HCEC 1CT (cell line): Measurements from ENCODE around the gene RXYLT1.
"Not testable (repeated sequence)": the region's sequence is repeated elsewhere in the genome, so short reads cannot be mapped to it uniquely, and the experiment has no call there.

ENCODE experiments used
- DNase-seq: peaks from one replicate; pipeline ENCODE4 v3.0.0-alpha.2; 2017

The RXYLT1 gene

GRCh38 chr12:63805704-63806672 is 26.3 kb downstream of the RXYLT1 start:
- no peak for DNase-seq

DNA sequence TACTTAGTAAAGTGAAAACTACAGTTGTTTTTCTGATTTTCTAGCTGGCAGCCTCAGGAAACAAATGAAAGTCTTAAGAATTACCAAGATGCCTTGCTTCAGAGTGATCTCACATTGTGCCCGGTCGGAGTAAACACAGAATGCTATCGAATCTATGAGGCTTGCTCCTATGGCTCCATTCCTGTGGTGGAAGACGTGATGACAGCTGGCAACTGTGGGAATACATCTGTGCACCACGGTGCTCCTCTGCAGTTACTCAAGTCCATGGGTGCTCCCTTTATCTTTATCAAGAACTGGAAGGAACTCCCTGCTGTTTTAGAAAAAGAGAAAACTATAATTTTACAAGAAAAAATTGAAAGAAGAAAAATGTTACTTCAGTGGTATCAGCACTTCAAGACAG is 28.9 kb downstream of the RXYLT1 start:
- no peak for DNase-seq

- DNase-seq, result no peak
These were observed 29.9 kb downstream of the RXYLT1 start for GRCh38 chr12:63809566-63809965.

- no peak for DNase-seq
These were observed 31.6 kb downstream of the RXYLT1 start for GRCh38 chr12:63811334-63811733.

- no peak for DNase-seq
These were observed 32.0 kb downstream of the RXYLT1 start for GRCh38 chr12:63811755-63812154.

- DNase-seq, result no peak
These were observed 34.5 kb downstream of the RXYLT1 start for GRCh38 chr12:63814146-63814772.

DNA sequence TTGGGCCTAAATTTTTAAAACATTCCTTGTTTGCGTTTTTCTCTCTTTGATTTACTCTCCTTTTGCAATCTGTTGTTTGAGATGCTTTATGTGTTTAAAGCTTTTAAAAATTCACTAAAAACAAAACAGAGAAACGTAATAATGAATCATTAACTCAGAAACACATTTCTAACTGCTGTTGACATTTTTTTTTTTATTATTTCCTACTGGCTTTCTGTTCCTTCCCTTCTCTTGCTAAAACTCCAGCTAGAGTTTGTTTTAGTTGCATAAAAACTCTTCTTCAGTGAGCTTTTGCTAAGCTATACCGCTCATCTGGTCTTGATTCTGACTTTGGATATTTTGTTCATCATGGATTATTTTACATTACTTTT is 35.8 kb downstream of the RXYLT1 start:
- DNase-seq, result no peak

- no peak for DNase-seq
These were observed 36.3 kb downstream of the RXYLT1 start for GRCh38 chr12:63816031-63816430.

DNA sequence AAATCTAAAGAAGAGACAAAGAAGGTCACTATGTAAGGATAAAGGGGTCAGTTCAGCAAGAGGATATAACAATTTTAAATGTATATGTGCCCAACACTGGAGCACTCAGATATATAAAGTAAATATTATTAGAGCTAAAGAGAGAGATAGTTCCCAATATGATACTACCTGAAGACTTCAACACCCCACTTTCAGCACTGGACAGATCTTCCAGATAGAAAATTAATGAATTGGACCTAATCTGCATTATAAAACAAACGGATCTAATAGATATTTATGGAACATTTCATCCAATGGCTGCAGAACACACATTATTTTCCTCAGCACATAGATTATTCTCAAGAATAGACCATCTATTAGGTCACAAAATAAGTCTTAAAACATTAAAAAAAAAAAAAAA is 40.7 kb downstream of the RXYLT1 start:
- no peak for DNase-seq

GRCh38 chr12:63821781-63822251 is 42.1 kb downstream of the RXYLT1 start:
- DNase-seq, result no peak

DNA sequence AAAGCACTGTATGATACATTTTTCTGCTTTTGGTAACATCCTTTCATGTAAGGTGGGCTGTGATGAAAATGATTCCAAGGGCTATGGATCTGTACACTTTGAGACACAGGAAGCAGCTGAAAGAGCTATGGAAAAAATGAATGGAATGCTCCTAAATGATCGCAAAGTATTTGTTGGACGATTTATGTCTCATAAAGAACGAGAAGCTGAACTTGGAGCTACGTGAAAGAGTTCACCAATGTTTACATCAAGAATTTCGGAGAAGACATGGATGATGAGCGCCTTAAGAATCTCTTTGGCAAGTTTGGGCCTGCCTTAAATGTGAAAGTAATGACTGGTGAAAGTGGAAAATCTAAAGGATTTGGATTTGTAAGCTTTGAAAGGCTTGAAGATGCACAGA is 42.6 kb downstream of the RXYLT1 start:
- DNase-seq, result peak; percentile 58

- DNase-seq, result no peak
These were observed 43.3 kb downstream of the RXYLT1 start for GRCh38 chr12:63823040-63823439.

DNA sequence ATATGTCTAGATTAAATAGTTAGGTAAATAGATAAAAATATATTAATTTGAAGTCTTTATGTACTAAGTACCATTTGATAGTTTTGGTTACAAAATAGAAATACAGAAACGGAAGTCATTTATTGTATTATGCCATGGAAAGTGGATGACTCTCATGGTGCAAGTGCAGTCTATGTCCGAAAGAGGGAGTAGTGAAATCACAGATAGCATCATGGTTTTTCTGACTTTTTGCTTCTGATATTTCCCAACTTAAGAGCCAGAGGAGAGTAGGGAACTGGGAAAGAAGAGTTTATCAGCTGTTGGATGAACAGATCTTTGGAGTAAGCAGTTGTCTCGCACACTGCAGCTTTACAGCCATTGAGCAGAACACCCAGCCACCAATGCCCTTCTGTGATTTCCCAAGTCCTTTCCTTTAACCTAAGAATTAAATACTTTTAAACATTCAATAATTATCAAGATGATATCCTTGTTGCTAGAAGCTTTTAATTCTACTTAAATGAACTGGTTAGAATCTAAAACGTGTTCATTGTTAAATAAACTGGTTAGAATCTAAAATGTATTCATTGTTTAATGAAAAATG is 46.4 kb downstream of the RXYLT1 start:
- peak; percentile 72 for DNase-seq

DNA sequence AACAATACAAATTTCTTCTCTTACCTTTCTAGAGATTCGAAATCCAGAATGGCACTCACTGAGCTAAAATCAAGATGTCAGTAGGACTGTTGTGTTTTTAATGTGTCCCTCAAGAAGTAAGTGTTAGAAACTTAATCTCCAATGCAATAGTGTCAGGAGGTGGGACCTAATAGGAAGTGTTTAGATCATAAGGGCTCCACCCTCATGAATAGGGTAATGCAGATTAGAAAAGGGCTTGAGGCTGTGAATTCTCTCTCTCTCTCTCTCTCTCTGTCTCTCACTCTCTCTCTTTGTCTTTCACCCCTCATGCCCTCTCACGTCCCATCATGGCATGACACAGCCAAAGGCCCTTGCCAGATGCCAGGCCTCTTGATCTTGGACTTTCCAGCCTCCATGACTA is 49.2 kb downstream of the RXYLT1 start:
- DNase-seq, result no peak

DNA sequence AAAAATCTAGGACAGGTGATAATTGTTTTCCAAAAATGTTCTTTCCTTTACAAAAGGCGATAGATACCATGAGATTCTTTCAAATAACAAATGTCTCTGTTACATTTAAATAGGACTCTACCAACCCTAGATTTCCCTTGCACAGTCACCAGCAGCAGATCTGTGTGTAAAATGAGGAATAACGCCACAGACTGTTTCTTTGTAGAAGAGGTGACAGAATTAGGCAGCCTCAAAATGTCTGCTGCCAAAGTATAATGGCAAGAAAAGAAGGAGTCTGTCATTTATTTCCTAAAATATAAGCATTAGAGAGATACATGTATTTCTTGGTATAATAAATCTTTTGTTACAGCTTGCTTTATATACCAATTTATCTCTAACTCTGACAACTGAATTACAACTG is 56.3 kb downstream of the RXYLT1 start:
- DNase-seq, result no peak

- no peak for DNase-seq
These were observed 57.2 kb downstream of the RXYLT1 start for GRCh38 chr12:63836936-63837335.

GRCh38 chr12:63838411-63838810 is 58.7 kb downstream of the RXYLT1 start:
- no peak for DNase-seq

DNA sequence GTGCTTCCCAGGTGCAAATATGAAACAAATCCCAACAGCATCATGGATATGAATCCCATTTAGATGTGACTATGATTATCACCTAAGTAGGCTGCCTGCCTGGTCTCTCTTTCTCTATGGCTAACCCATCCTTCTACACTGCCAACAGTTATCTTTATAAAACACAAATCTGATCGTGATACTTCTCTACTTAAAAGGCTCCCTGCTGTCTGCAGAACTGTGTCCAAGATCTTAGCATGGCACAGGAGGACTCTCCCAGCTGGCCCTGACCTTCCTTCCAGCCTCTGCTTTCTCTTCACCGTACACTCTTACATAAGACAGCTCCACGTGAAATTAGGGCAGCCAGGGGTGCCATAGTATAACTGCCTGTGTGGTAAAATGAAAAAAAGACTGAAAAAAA is 61.3 kb downstream of the RXYLT1 start:
- DNase-seq, result no peak

- DNase-seq, result no peak
These were observed 61.9 kb downstream of the RXYLT1 start for GRCh38 chr12:63841571-63841970.

- DNase-seq, result not testable (repeated sequence)
These were observed 63.0 kb downstream of the RXYLT1 start for GRCh38 chr12:63842750-63843149.

- no peak for DNase-seq
These were observed 63.6 kb downstream of the RXYLT1 start for GRCh38 chr12:63843254-63843720.

- DNase-seq, result peak; percentile 99
These were observed 64.1 kb downstream of the RXYLT1 start for GRCh38 chr12:63843721-63844390.
